MV-4-11 (cell line): ENCODE measurements around the gene PDLIM4.
A peak's percentile ranks its signal among the peaks of the same experiment; 100 is the strongest.

Experiments used
- DNase-seq: peaks from one replicate; lab custom pipeline; 2025; lab: John Stamatoyannopoulos, UW

Gene PDLIM4

GRCh38 chr5:132253452-132254320 lies 3.8 kb upstream of the PDLIM4 start:
- no peak for DNase-seq

- DNase-seq = no peak
These were observed 3.0 kb upstream of the PDLIM4 start for GRCh38 chr5:132254321-132254977.

- no peak for DNase-seq
These were observed 1.3 kb upstream of the PDLIM4 start for GRCh38 chr5:132256086-132256782.

GRCh38 chr5:132256783-132257130 lies 739 bp upstream of the PDLIM4 start:
- no peak for DNase-seq

- no peak for DNase-seq
These were observed 889 bp downstream of the PDLIM4 start for GRCh38 chr5:132258102-132259068.

- no peak for DNase-seq
These were observed 1.8 kb downstream of the PDLIM4 start for GRCh38 chr5:132259069-132259851.

- DNase-seq = no peak
These were observed 2.6 kb downstream of the PDLIM4 start for GRCh38 chr5:132260051-132260450.

- peak; percentile 14 for DNase-seq
These were observed 3.4 kb downstream of the PDLIM4 start for GRCh38 chr5:132260714-132261551.

GRCh38 chr5:132261881-132262845 lies 4.7 kb downstream of the PDLIM4 start:
- no peak for DNase-seq

- DNase-seq = no peak
These were observed 5.5 kb downstream of the PDLIM4 start for GRCh38 chr5:132262882-132263547.

- DNase-seq = no peak
These were observed 6.2 kb downstream of the PDLIM4 start for GRCh38 chr5:132263548-132264261.

- DNase-seq = no peak
These were observed 7.2 kb downstream of the PDLIM4 start for GRCh38 chr5:132264546-132265335.

GRCh38 chr5:132265336-132266030 lies 8.0 kb downstream of the PDLIM4 start:
- DNase-seq = no peak

GRCh38 chr5:132266031-132266835 lies 8.7 kb downstream of the PDLIM4 start:
- DNase-seq = no peak

GRCh38 chr5:132266836-132267160 lies 9.3 kb downstream of the PDLIM4 start:
- no peak for DNase-seq
